ENCODE data around the gene TIMM22.

TIMM22 gene

GRCh38 chr17:1018547-1018946, 21.6 kb downstream of the TIMM22 start:
- no peak for DNase-seq (ENCODE audit: low read depth in 4 of 4, low spot score in 1 of 4)

GRCh38 chr17:1019451-1019850, 22.5 kb downstream of the TIMM22 start:
- DNase-seq (ENCODE audit: low read depth in 4 of 4, low spot score in 1 of 4): no peak

- no peak for DNase-seq (ENCODE audit: low read depth in 4 of 4, low spot score in 1 of 4)
Observed at GRCh38 chr17:1021147-1021546, 24.2 kb downstream of the TIMM22 start.

GRCh38 chr17:1022278-1023024, 25.5 kb downstream of the TIMM22 start:
- DNase-seq (ENCODE audit: low read depth in 4 of 4, low spot score in 1 of 4): no peak

- DNase-seq (ENCODE audit: low read depth in 4 of 4, low spot score in 1 of 4): no peak
Observed at GRCh38 chr17:1024076-1024475, 27.1 kb downstream of the TIMM22 start.

- no peak for DNase-seq (ENCODE audit: low read depth in 4 of 4, low spot score in 1 of 4)
Observed at GRCh38 chr17:1025733-1026598, 29.0 kb downstream of the TIMM22 start.

DNA sequence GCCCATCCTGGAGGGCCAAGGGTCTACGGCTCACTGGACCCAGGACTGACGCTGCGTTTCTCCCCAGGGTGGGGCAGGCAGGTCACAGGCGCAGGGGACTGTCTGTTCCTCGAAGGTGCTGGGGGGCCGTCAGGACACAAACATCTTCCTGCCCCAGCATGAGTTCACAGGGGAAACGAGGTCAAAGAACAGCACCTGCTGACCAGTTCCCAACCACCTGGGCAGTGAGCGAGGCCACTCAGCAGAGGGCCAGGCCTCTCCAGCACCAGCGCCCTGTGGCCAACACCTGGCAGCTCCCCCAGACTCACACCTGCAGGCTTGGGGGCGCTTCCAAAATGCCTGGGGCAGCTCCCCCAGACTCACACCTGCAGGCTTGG, 29.7 kb downstream of the TIMM22 start:
- DNase-seq (ENCODE audit: low read depth in 4 of 4, low spot score in 1 of 4): no peak

- DNase-seq (ENCODE audit: low read depth in 4 of 4, low spot score in 1 of 4): no peak
Observed at GRCh38 chr17:1027044-1027443, 30.1 kb downstream of the TIMM22 start.

DNA sequence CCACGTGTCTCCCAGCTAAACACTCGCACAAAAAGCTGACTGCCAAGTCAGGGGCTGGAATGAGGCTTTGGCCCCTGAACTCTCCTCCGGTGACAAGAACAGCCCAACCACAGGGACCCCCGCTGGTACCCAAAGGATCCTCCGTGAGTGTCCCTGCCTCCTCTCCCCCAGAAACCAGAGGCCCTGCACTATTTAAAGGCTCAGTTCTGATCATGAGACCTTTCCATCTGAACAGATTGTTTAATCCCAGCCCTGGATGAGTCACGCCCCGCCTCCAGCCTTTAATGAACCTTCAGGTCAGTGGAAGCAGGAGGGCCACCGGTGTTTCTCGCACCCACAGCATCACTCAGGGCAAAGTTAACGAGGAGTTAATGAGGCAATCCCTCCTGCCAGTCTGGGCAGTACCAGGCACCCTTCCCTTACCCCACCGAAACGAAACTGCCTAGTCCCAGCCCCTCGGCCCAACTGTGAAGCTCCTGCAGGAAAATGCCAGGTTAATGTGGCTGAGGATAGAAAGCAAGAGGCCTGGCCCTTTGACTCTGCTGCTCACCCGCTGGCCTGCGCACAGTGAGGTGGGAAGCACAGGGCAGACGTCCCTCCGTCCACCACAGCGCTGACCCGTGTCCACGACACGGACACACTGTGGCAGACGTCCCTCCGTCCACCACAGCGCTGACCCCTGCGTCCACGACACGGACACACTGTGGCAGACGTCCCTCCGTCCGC, 32.4 kb downstream of the TIMM22 start:
- DNase-seq (ENCODE audit: low read depth in 4 of 4, low spot score in 1 of 4): no peak

- DNase-seq (ENCODE audit: low read depth in 4 of 4, low spot score in 1 of 4): no peak
Observed at GRCh38 chr17:1029922-1030644, 33.2 kb downstream of the TIMM22 start.

DNA sequence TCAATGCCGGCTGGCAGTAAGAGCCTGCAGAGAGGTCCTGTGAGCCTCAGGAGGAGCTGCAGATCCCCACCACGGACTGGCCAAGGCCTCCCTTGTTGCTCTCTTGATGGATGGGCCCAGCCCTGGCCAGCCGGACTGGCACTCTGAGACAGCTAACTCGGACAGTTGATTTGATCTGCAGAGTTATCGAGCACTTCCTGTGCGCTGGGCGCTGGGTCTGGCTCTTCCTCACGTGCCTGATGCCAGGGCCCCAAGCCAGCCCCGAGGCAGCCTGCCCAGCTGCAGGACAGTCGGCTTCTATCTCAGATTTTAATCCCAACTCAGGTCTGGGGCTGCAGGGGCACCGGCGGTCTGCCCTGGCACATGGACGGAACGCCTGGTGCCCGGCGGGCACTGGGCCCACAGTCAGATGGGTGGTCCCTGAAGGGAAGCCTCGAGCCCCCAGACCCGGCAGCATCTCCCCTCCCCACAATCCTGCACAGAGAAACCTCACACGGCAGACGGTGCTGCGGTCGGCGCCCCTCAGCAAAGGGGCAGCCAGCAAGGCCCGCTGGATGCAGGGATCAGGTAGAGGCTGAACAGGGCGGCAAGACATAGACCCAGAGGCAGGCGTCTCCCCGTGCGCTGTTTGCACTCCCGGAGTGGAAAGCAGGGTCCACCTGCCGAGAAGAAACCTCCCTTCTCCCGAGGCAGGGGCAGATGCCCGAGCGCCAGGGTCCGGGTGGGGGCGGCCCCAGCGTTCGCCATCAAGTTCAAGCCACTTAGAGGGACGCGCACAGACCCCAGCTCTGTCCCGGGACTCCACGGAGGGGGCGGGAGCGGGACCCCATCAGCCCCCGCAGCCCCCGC, 34.0 kb downstream of the TIMM22 start:
- no peak for DNase-seq (ENCODE audit: low read depth in 4 of 4, low spot score in 1 of 4)

GRCh38 chr17:1031711-1032110, 34.8 kb downstream of the TIMM22 start:
- DNase-seq (ENCODE audit: low read depth in 4 of 4, low spot score in 1 of 4): no peak

GRCh38 chr17:1032391-1032790, 35.5 kb downstream of the TIMM22 start:
- no peak for DNase-seq (ENCODE audit: low read depth in 4 of 4, low spot score in 1 of 4)

DNA sequence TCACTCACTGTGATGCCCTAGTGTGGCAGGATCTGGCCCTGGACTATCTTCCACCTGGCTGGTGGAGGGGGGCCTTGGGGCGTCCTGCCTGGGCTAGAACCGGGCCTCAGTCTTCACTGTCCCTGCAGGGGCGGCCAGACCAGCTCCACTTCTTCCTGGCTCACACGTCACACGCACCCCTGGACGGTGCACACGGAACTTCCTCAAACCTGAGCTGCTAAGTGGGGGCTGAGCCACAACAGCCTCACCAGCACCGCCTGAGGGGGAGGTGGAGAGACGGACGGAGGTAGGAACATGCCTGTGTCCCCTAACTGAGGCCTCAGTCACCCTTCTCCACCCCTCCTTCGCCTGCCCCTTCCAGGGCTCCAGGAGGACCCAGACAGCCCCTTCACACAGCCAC, 36.6 kb downstream of the TIMM22 start:
- DNase-seq (ENCODE audit: low read depth in 4 of 4, low spot score in 1 of 4): no peak

- DNase-seq (ENCODE audit: low read depth in 4 of 4, low spot score in 1 of 4): no peak
Observed at GRCh38 chr17:1034652-1035210, 37.8 kb downstream of the TIMM22 start.

GRCh38 chr17:1035546-1036170, 38.7 kb downstream of the TIMM22 start:
- no peak for DNase-seq (ENCODE audit: low read depth in 4 of 4, low spot score in 1 of 4)

DNA sequence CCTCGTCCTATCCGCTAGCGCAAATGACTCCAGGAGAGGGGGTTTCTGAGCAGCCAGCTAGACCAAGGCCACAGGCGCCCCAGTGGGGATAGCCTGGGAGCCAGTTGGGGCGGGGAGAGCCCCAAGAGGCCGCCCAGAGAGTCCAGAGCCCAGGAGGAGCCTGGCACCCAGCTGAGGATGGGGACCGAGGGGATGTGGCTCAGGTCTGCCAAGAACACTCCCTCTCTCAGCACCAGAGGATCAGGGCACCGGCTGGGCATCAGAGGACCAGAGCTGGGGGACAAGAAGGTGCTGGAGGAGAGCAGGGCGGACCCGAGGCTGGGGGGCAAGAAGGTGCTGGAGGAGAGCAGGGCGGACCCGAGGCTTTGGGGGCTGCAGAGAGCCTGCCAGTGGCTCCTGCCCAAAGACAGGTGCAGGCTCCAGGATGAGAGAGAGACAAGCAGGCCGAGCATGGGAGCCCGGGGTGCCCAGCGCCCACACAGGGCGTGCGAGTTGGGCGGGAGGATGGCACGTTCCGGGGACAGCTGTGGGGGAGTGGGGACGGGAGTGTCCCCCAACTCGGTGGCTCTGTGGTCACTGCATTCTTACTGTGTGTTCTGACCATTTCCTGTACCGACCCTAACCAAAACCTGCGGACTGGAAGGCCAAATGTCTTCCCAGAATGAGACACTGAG, 39.4 kb downstream of the TIMM22 start:
- DNase-seq (ENCODE audit: low read depth in 4 of 4, low spot score in 1 of 4): no peak

DNA sequence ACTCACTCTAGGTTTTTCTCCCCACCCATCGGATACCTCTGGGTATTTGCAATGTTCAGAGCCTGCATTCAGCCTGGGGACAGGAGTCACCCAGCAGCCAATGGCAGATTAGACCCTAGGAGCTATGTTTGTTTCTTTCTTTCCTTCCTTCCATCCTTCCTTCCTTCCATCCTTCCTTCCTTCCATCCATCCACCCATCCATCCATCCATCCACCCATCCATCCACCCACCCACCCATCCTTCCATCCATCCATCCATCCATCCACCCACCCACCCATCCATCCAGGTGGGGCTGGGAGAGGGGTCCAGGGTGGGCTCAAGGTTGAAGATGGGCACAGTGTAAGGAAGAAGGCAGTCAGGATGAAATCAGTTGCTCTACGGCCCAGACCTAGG, 39.9 kb downstream of the TIMM22 start:
- no peak for DNase-seq (ENCODE audit: low read depth in 4 of 4, low spot score in 1 of 4)

Data from stimulated activated CD4-positive, alpha-beta T cell treated with anti-CD3 and anti-CD28 coated beads, Interleukin-1b, Interleukin-23, amount 100 ng/mL, for 24 hours (primary cell).